SU-DHL-6 (cell line): ENCODE measurements around the gene LRBA.

Experiments
- H2AFZ ChIP-seq: fragments of 200-600 bp; sonication (generic); 2 replicates; pipeline ENCODE4 v1.6.1; 2014; ENCODE audit warnings: low read depth, mild to moderate bottlenecking, moderate library complexity, mixed read lengths, antibody characterized with exemption, low read length; ENCODE audit not compliant: severe bottlenecking
- H3F3A ChIP-seq: fragments of 200-600 bp; shearing (Covaris generic); 2 replicates; pipeline ENCODE4 v1.6.0; 2016; ENCODE audit warnings: antibody characterized with exemption, mild to moderate bottlenecking; ENCODE audit not compliant: insufficient read depth
- H3K27ac ChIP-seq: fragments of 200-600 bp; sonication (generic); 2 replicates; pipeline ENCODE4 v1.5.1; 2016; ENCODE audit warnings: low read depth, mild to moderate bottlenecking, low read length, moderate library complexity, mixed read lengths
- H3K27me3 ChIP-seq: fragments of 200-600 bp; sonication (generic), shearing (Covaris generic); 2 replicates; pipeline ENCODE4 v1.6.0; 2014; ENCODE audit warnings: mild to moderate bottlenecking, low read length
- H3K36me3 ChIP-seq: fragments of 200-600 bp; sonication (generic); 2 replicates; pipeline ENCODE4 v1.6.1; 2014; ENCODE audit warnings: mild to moderate bottlenecking, low read length, mixed read lengths
- H3K4me2 ChIP-seq: fragments of 300-600, 200-600 bp; shearing (Covaris generic), sonication (generic); 2 replicates; pipeline ENCODE4 v1.6.0; 2014; ENCODE audit warnings: low read length, low read depth, mild to moderate bottlenecking; ENCODE audit not compliant: poor library complexity, severe bottlenecking
- H3K4me3 ChIP-seq: fragments of 200-600 bp; sonication (generic); 2 replicates; pipeline ENCODE4 v1.5.1; 2014; ENCODE audit warnings: antibody characterized with exemption, low read length, mild to moderate bottlenecking, mixed read lengths; ENCODE audit not compliant: insufficient read depth, poor library complexity, severe bottlenecking
- H3K79me2 ChIP-seq: fragments of 200-600 bp; sonication (generic); 2 replicates; pipeline ENCODE4 v1.6.1; 2014; ENCODE audit warnings: mild to moderate bottlenecking, low read length, moderate library complexity; ENCODE audit not compliant: insufficient read depth
- H3K9ac ChIP-seq: fragments of 200-600 bp; sonication (generic); 2 replicates; pipeline ENCODE4 v1.7.0; 2014; ENCODE audit warnings: mild to moderate bottlenecking, low read length
- H3K9me2 ChIP-seq: fragments of 200-600 bp; sonication (generic); replicated peaks from 2 replicates; pipeline ENCODE4 v1.6.1; 2014; ENCODE audit warnings: low read length; ENCODE audit not compliant: insufficient read depth
- H3K9me3 ChIP-seq: fragments of 200-600 bp; sonication (generic); 2 replicates; pipeline ENCODE4 v1.6.1; 2014; ENCODE audit warnings: low read length, mixed read lengths; ENCODE audit not compliant: insufficient read depth
- H4K20me1 ChIP-seq: fragments of 200-600 bp; sonication (generic); 2 replicates; pipeline ENCODE4 v1.6.1; 2014; ENCODE audit warnings: low read depth, mild to moderate bottlenecking, antibody characterized with exemption, low read length, moderate library complexity, mixed read lengths
- CTCF ChIP-seq: fragments of 200-600 bp; sonication (generic); IDR thresholded peaks from one replicate; pipeline ENCODE4 v1.5.1; 2017; ENCODE audit warnings: antibody characterized with exemption, mild to moderate bottlenecking, low read length, moderate library complexity; ENCODE audit not compliant: insufficient read depth, poor library complexity, severe bottlenecking
- EZH2phosphoT487 ChIP-seq: fragments of 200-600 bp; sonication (generic), shearing (Covaris generic); conservative IDR thresholded peaks from 2 replicates; pipeline ENCODE4 v1.6.1; 2018; ENCODE audit warnings: mild to moderate bottlenecking, antibody characterized with exemption, low read length, moderate library complexity, mixed read lengths

LRBA gene

GRCh38 chr4:150357829-150358228 lies 657.3 kb downstream of the LRBA start:
- TF ChIP-seq EZH2phosphoT487 (no peak), CTCF (no peak)
- H3K9me2 ChIP-seq = no peaks in the 10 kb centered on the region
- no peaks in the 10 kb centered on the region for H3K27me3 ChIP-seq

GRCh38 chr4:150355858-150356455 lies 659.1 kb downstream of the LRBA start:
- Histone ChIP-seq H3F3A (no peaks in the 10 kb centered on the region), H3K9ac (no peak overlapping the region), H3K27me3 (no peaks in the 10 kb centered on the region), H3K4me2 (no peak overlapping the region), H3K79me2 (no peaks in the 10 kb centered on the region), H3K9me3 (no peaks in the 10 kb centered on the region), H2AFZ (no peak overlapping the region), H3K27ac (no peak overlapping the region), H3K36me3 (no peaks in the 10 kb centered on the region), H3K9me2 (no peaks in the 10 kb centered on the region), H3K4me3 (no peak overlapping the region), H4K20me1 (no peaks in the 10 kb centered on the region; the same call in 1 of the 2 replicates)
- no peak for TF ChIP-seq CTCF
- no peak for TF ChIP-seq EZH2phosphoT487

More at GRCh38 chr4:150357829-150358228, 657.3 kb downstream of the LRBA start:
- H4K20me1 ChIP-seq = no peaks in the 10 kb centered on the region; the same call in 1 of the 2 replicates
- H3K9me3 ChIP-seq = no peaks in the 10 kb centered on the region
- no peaks in the 10 kb centered on the region for H3K36me3 ChIP-seq
- no peak overlapping the region for H3K27ac ChIP-seq
- no peaks in the 10 kb centered on the region for H3F3A ChIP-seq
- no peak overlapping the region for H3K4me3 ChIP-seq
- H2AFZ ChIP-seq = no peak overlapping the region
- no peak overlapping the region for H3K4me2 ChIP-seq
- H3K9ac ChIP-seq = no peak overlapping the region
- H3K79me2 ChIP-seq = no peaks in the 10 kb centered on the region

- Histone ChIP-seq H3F3A (no peaks in the 10 kb centered on the region), H2AFZ (no peak overlapping the region), H3K9me2 (no peaks in the 10 kb centered on the region), H3K9me3 (no peaks in the 10 kb centered on the region), H3K4me2 (no peak overlapping the region), H4K20me1 (no peaks in the 10 kb centered on the region; the same call in 1 of the 2 replicates), H3K4me3 (no peak overlapping the region), H3K27me3 (no peaks in the 10 kb centered on the region), H3K36me3 (no peaks in the 10 kb centered on the region), H3K79me2 (no peaks in the 10 kb centered on the region), H3K27ac (no peak overlapping the region), H3K9ac (no peak overlapping the region)
- TF ChIP-seq CTCF (no peak), EZH2phosphoT487 (no peak)
Measured at GRCh38 chr4:150355418-150355817, 659.7 kb downstream of the LRBA start.
